A549 (cell line): ENCODE measurements around the gene RBBP5. TPM values are rescaled to one million over a fixed set of nuclear protein-coding genes. Genes with fewer than 3 reads are reported as not detected.

Experiments used
- ATAC-seq, 2 experiments: fragments of 200-7000 bp in 1 of 2; fragments of >200 bp in 1 of 2; cut with Nextera tagmentation in 1 of 2; cut with Tn5 transposase in 1 of 2; 3 replicates each; pipeline versions ENCODE4 v1.8.0 to v1.9.1; 2018 to 2020; ENCODE audit warnings: mild to moderate bottlenecking in 1 of 2, moderate library complexity in 1 of 2
- CTCF ChIA-PET: fragments of 300-600 bp; sonication (Branson Sonifier 250); formaldehyde crosslinking; extraction: SDS; loops from one replicate; lab custom pipeline; 2021; ENCODE audit warnings: antibody characterized with exemption, inconsistent platforms; lab: Yijun Ruan, JAX
- POLR2A ChIA-PET: fragments of 350-600 bp; formaldehyde crosslinking; extraction: SDS; loops from one replicate; lab custom pipeline; 2021; ENCODE audit warnings: antibody characterized with exemption, inconsistent platforms; lab: Yijun Ruan, JAX
- DNase-seq, 2 experiments: peaks; one replicate each; pipeline versions ENCODE4 v3.0.0 to v3.0.0-alpha.2; 2011 to 2016; ENCODE audit warnings: low read depth in 1 of 2, low spot score in 1 of 2
- FAIRE-seq: peaks from 2 replicates; lab custom pipeline; 2011; peaks lifted over from hg19 to GRCh38; lab: Jason Lieb, UNC
- H3K27ac ChIP-seq, 2 experiments: fragments of >200 bp; sonication (Bioruptor Twin); formaldehyde crosslinking; 3 replicates each; pipeline ENCODE4 v1.5.1; 2016 to 2017
- H3K4me1 ChIP-seq: fragments of >200 bp; sonication (Bioruptor Twin); formaldehyde crosslinking; 3 replicates; pipeline ENCODE4 v1.6.1; 2016
- H3K4me2 ChIP-seq: fragments of >200 bp; sonication (Bioruptor Twin); formaldehyde crosslinking; 3 replicates; pipeline ENCODE4 v1.6.1; 2016
- H3K4me3 ChIP-seq: fragments of >200 bp; sonication (Bioruptor Twin); formaldehyde crosslinking; 3 replicates; pipeline ENCODE4 v1.5.1; 2016
- H3K9me3 ChIP-seq: fragments of >200 bp; sonication (Bioruptor Twin); formaldehyde crosslinking; 3 replicates; pipeline ENCODE4 v1.6.1; 2016
- CEBPB ChIP-seq, 2 experiments: fragments of >200 bp in 1 of 2; sonication (Bioruptor Twin) in 1 of 2; formaldehyde crosslinking in 1 of 2; IDR thresholded peaks; 2 replicates each; pipeline ENCODE4 v1.6.1; 2012 to 2016
- CHD4 ChIP-seq: fragments of 200-600 bp; sonication (generic); IDR thresholded peaks from 2 replicates; pipeline ENCODE4 v1.6.1; 2016; ENCODE audit warnings: antibody characterized with exemption, mild to moderate bottlenecking, borderline replicate concordance
- EHMT2 ChIP-seq: fragments of 200-600 bp; sonication (generic); IDR thresholded peaks from 2 replicates; pipeline ENCODE4 v1.6.1; 2016; ENCODE audit warnings: antibody characterized with exemption, low read depth, mild to moderate bottlenecking, moderate library complexity
- EP300 ChIP-seq, 2 experiments: fragments of >200 bp; sonication (Bioruptor Twin); formaldehyde crosslinking; IDR thresholded peaks; 2 replicates in 1 of 2; 3 replicates in 1 of 2; pipeline ENCODE4 v1.6.1; 2016 to 2017
- ESRRA ChIP-seq: fragments of 150-350 bp; IDR thresholded peaks from 2 replicates; pipeline ENCODE4 v1.6.1; 2014; ENCODE audit warnings: mild to moderate bottlenecking, low read length, borderline replicate concordance
- HDAC2 ChIP-seq: fragments of 200-600 bp; sonication (generic); IDR thresholded peaks from 2 replicates; pipeline ENCODE4 v1.6.1; 2016
- HOXA7 ChIP-seq: fragments of 250-450 bp; sonication (Bioruptor Pico); IDR thresholded peaks from 2 replicates; pipeline ENCODE4 v1.5.0; 2020; ENCODE audit warnings: mild to moderate bottlenecking, moderate library complexity
- HOXB5 ChIP-seq: fragments of 250-450 bp; sonication (Bioruptor Pico); IDR thresholded peaks from 2 replicates; pipeline ENCODE4 v1.5.0; 2020; ENCODE audit warnings: mild to moderate bottlenecking, moderate library complexity
- KDM5A ChIP-seq: fragments of 200-600 bp; sonication (generic); IDR thresholded peaks from 2 replicates; pipeline ENCODE4 v1.6.1; 2016; ENCODE audit warnings: antibody characterized with exemption, mild to moderate bottlenecking
- MAZ ChIP-seq: fragments of 150-350 bp; IDR thresholded peaks from 2 replicates; pipeline ENCODE4 v1.6.1; 2014; ENCODE audit warnings: antibody characterized with exemption, low read depth, low read length, borderline replicate concordance
- MYC ChIP-seq: IDR thresholded peaks from 2 replicates; pipeline ENCODE4 v1.6.1; 2012; ENCODE audit warnings: mild to moderate bottlenecking, inconsistent platforms, low read length, improper control_type of control experiment, borderline replicate concordance
- PBX3 ChIP-seq: IDR thresholded peaks from 2 replicates; pipeline ENCODE4 v1.6.1; 2012
- POLR2AphosphoS2 ChIP-seq: conservative IDR thresholded peaks from 2 replicates; pipeline ENCODE4 v1.6.1; 2012; ENCODE audit warnings: low read length, improper control_type of control experiment, inconsistent platforms
- RARB ChIP-seq: fragments of 250-450 bp; sonication (Bioruptor Pico); IDR thresholded peaks from 2 replicates; pipeline ENCODE4 v1.8.0; 2021; ENCODE audit warnings: mild to moderate bottlenecking, moderate library complexity
- WGBS: methylation state at CpG from one replicate; pipeline ENCODE4 v1.1.6; 2017; ENCODE audit errors: missing lambda C conversion rate; 5-methylcytosine and 5-hydroxymethylcytosine counted together
- polyA plus RNA-seq, 4 experiments: library from polyadenylated mRNA; depleted of rRNA in 3 of 4; stranded (reverse); fragments of >200 nt; fragmentation: RNase III in 1 of 4; extraction: RNeasy Plus Mini Kit Qiagen cat#74134 plus additional on column Dnase treatment in 1 of 4; gene quantifications; 2 replicates in 3 of 4; 3 replicates in 1 of 4; pipeline ENCODE4 v1.2.3, GENCODE V29; 2011 to 2017
- TF ChIP-seq, protein P1 (sequence below): IDR thresholded peaks from 2 replicates; pipeline ENCODE4 v1.6.1; 2012
- TF ChIP-seq, protein P2 (sequence below): fragments of >200 bp; sonication (Bioruptor Twin); formaldehyde crosslinking; IDR thresholded peaks from 3 replicates; pipeline ENCODE4 v1.6.1; 2016

The RBBP5 gene
- polyA plus RNA-seq, 2 of the 4 experiments (the other 2 are of a cell fraction) = 15.9 to 21.8 TPM

GRCh38 chr1:205067031-205067430 lies 54.7 kb downstream of the RBBP5 start:
- Histone ChIP-seq H3K9me3 (no peaks in the 10 kb centered on the region), H3K4me3 (no peak overlapping the region), H3K4me2 (no peak overlapping the region), H3K27ac (no peak overlapping the region), H3K4me1 (no peaks in the 10 kb centered on the region)
- DNase-seq (no peak), ATAC-seq (no peak), FAIRE-seq (no peak)
- ChIA-PET CTCF (interaction anchor here (0.9 to 3.4 kb wide), 3 partner anchors 78 to 287 kb away, joined by 3 to 21 read pairs (median 11); no protein-coding TSS in a partner anchor), POLR2A (no interaction called here)
- TF ChIP-seq HOXA7 (CRISPR knock-in tag) (no peak), CEBPB (IDR thresholded peaks at IDR 0.05) (no peak), PBX3 (no peak), POLR2AphosphoS2 (no peak), EHMT2 (no peak), HOXB5 (CRISPR knock-in tag) (no peak)
- TF ChIP-seq, protein P1, sequence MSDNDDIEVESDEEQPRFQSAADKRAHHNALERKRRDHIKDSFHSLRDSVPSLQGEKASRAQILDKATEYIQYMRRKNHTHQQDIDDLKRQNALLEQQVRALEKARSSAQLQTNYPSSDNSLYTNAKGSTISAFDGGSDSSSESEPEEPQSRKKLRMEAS = no peak
- 57% methylated on average over 6 of the region's 6 CpGs for WGBS

- TF ChIP-seq, protein P2, sequence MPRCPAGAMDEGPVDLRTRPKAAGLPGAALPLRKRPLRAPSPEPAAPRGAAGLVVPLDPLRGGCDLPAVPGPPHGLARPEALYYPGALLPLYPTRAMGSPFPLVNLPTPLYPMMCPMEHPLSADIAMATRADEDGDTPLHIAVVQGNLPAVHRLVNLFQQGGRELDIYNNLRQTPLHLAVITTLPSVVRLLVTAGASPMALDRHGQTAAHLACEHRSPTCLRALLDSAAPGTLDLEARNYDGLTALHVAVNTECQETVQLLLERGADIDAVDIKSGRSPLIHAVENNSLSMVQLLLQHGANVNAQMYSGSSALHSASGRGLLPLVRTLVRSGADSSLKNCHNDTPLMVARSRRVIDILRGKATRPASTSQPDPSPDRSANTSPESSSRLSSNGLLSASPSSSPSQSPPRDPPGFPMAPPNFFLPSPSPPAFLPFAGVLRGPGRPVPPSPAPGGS = no peak
- TF ChIP-seq HDAC2 (no peak), RARB (no peak), CHD4 (no peak)
- ChIA-PET CTCF (interaction anchor here (0.8 to 3.4 kb wide), 3 partner anchors 10 to 190 kb away, joined by 3 to 21 read pairs (median 11); no protein-coding TSS in a partner anchor), POLR2A (no interaction called here)
- Histone ChIP-seq H3K4me1 (no peaks in the 10 kb centered on the region), H3K27ac (no peak overlapping the region), H3K9me3 (no peaks in the 10 kb centered on the region), H3K4me3 (no peak overlapping the region), H3K4me2 (no peak overlapping the region)
- FAIRE-seq = no peak
- ATAC-seq = peak in 1 of 2 experiments; percentile 26; a peak in 1 of 6 replicates
- no peak for DNase-seq
- 62% methylated on average over 7 of the region's 13 CpGs for WGBS
Observed at GRCh38 chr1:205066141-205066818, 55.5 kb downstream of the RBBP5 start.

GRCh38 chr1:205065666-205066065 lies 56.1 kb downstream of the RBBP5 start:
- H3K4me2 ChIP-seq = no peak overlapping the region
- WGBS = 67% methylated on average over 14 of the region's 14 CpGs
- no peaks in the 10 kb centered on the region for H3K4me1 ChIP-seq
- TF ChIP-seq PBX3 (no peak), ESRRA (no peak), EP300 (IDR thresholded peaks at IDR 0.05) (no peak), RARB (no peak), MYC (no peak), MAZ (no peak), KDM5A (no peak)
- H3K9me3 ChIP-seq = no peaks in the 10 kb centered on the region
- ATAC-seq = no peak
- no peak for DNase-seq
- POLR2A ChIA-PET = no interaction called here
- no peak for FAIRE-seq
- CTCF ChIA-PET = interaction anchor here (0.8 to 3.4 kb wide), 3 partner anchors 11 to 191 kb away, joined by 3 to 21 read pairs (median 11); no protein-coding TSS in a partner anchor
- no peak overlapping the region for H3K27ac ChIP-seq
- no peak overlapping the region for H3K4me3 ChIP-seq
